Measurements from ENCODE around the gene TSHZ2.
"Not testable (repeated sequence)": the region's sequence is repeated elsewhere in the genome, so short reads cannot be mapped to it uniquely, and the experiment has no call there.

TSHZ2 gene

GRCh38 chr20:53084408-53084997 lies 112.3 kb downstream of the TSHZ2 start:
- Histone ChIP-seq H3K4me3 (ENCODE audit: insufficient read length, low read depth) (no peak overlapping the region), H3K27me3 (ENCODE audit: insufficient read depth, insufficient read length) (no peaks in the 10 kb centered on the region), H3K4me1 (ENCODE audit: insufficient read depth, insufficient read length) (no peaks in the 10 kb centered on the region), H3K9ac (ENCODE audit: insufficient read length, low read depth) (no peak overlapping the region), H3K9me3 (ENCODE audit: insufficient read depth, low read length) (no peaks in the 10 kb centered on the region), H3K36me3 (ENCODE audit: insufficient read depth, insufficient read length, low read length) (no peaks in the 10 kb centered on the region)
- no peak for DNase-seq (ENCODE audit: low read depth, low spot score)
- TF ChIP-seq YY1 (IDR thresholded peaks at IDR 0.05; ENCODE audit: insufficient read depth, insufficient read length) (no peak), ZNF274 (IDR thresholded peaks at IDR 0.05; ENCODE audit: low read depth, low read length) (no peak), SUZ12 (IDR thresholded peaks at IDR 0.05; ENCODE audit: extremely low read depth, insufficient read depth, insufficient read length) (no peak)

- no peak for DNase-seq (ENCODE audit: low read depth, low spot score)
- TF ChIP-seq SUZ12 (IDR thresholded peaks at IDR 0.05; ENCODE audit: extremely low read depth, insufficient read depth, insufficient read length) (no peak), YY1 (IDR thresholded peaks at IDR 0.05; ENCODE audit: insufficient read depth, insufficient read length) (no peak), ZNF274 (IDR thresholded peaks at IDR 0.05; ENCODE audit: low read depth, low read length) (no peak)
- Histone ChIP-seq H3K36me3 (ENCODE audit: insufficient read depth, insufficient read length, low read length) (no peaks in the 10 kb centered on the region), H3K27me3 (ENCODE audit: insufficient read depth, insufficient read length) (no peaks in the 10 kb centered on the region), H3K9me3 (ENCODE audit: insufficient read depth, low read length) (no peaks in the 10 kb centered on the region), H3K4me3 (ENCODE audit: insufficient read length, low read depth) (no peak overlapping the region), H3K9ac (ENCODE audit: insufficient read length, low read depth) (no peak overlapping the region), H3K4me1 (ENCODE audit: insufficient read depth, insufficient read length) (no peaks in the 10 kb centered on the region)
Measured at GRCh38 chr20:53085720-53086119, 113.6 kb downstream of the TSHZ2 start.

GRCh38 chr20:53087037-53087777 lies 115.0 kb downstream of the TSHZ2 start:
- Histone ChIP-seq H3K9me3 (ENCODE audit: insufficient read depth, low read length) (no peaks in the 10 kb centered on the region), H3K9ac (ENCODE audit: insufficient read length, low read depth) (no peak overlapping the region), H3K4me3 (ENCODE audit: insufficient read length, low read depth) (no peak overlapping the region), H3K36me3 (ENCODE audit: insufficient read depth, insufficient read length, low read length) (no peaks in the 10 kb centered on the region), H3K27me3 (ENCODE audit: insufficient read depth, insufficient read length) (no peaks in the 10 kb centered on the region), H3K4me1 (ENCODE audit: insufficient read depth, insufficient read length) (no peaks in the 10 kb centered on the region)
- TF ChIP-seq YY1 (IDR thresholded peaks at IDR 0.05; ENCODE audit: insufficient read depth, insufficient read length) (no peak), ZNF274 (IDR thresholded peaks at IDR 0.05; ENCODE audit: low read depth, low read length) (no peak), SUZ12 (IDR thresholded peaks at IDR 0.05; ENCODE audit: extremely low read depth, insufficient read depth, insufficient read length) (no peak)
- no peak for DNase-seq (ENCODE audit: low read depth, low spot score)

- Histone ChIP-seq H3K36me3 (ENCODE audit: insufficient read depth, insufficient read length, low read length) (no peaks in the 10 kb centered on the region), H3K4me1 (ENCODE audit: insufficient read depth, insufficient read length) (no peaks in the 10 kb centered on the region), H3K27me3 (ENCODE audit: insufficient read depth, insufficient read length) (no peaks in the 10 kb centered on the region), H3K9ac (ENCODE audit: insufficient read length, low read depth) (no peak overlapping the region), H3K9me3 (ENCODE audit: insufficient read depth, low read length) (no peaks in the 10 kb centered on the region), H3K4me3 (ENCODE audit: insufficient read length, low read depth) (no peak overlapping the region)
- TF ChIP-seq SUZ12 (IDR thresholded peaks at IDR 0.05; ENCODE audit: extremely low read depth, insufficient read depth, insufficient read length) (no peak), ZNF274 (IDR thresholded peaks at IDR 0.05; ENCODE audit: low read depth, low read length) (no peak)
- no peak for DNase-seq (ENCODE audit: low read depth, low spot score)
Measured at GRCh38 chr20:53088786-53089185, 116.6 kb downstream of the TSHZ2 start.

- not testable (repeated sequence) for DNase-seq (ENCODE audit: low read depth, low spot score); H3K27me3 ChIP-seq (ENCODE audit: insufficient read depth, insufficient read length); H3K36me3 ChIP-seq (ENCODE audit: insufficient read depth, insufficient read length, low read length); H3K4me3 ChIP-seq (ENCODE audit: insufficient read length, low read depth); H3K9me3 ChIP-seq (ENCODE audit: insufficient read depth, low read length); H3K9ac ChIP-seq (ENCODE audit: insufficient read length, low read depth); H3K4me1 ChIP-seq (ENCODE audit: insufficient read depth, insufficient read length)
Measured at GRCh38 chr20:53089851-53090250, 117.7 kb downstream of the TSHZ2 start.

GRCh38 chr20:53091789-53092188 lies 119.6 kb downstream of the TSHZ2 start:
- no peak for TF ChIP-seq YY1 (IDR thresholded peaks at IDR 0.05; ENCODE audit: insufficient read depth, insufficient read length)
- TF ChIP-seq SUZ12 (IDR thresholded peaks at IDR 0.05; ENCODE audit: extremely low read depth, insufficient read depth, insufficient read length): no peak
- no peak for TF ChIP-seq ZNF274 (IDR thresholded peaks at IDR 0.05; ENCODE audit: low read depth, low read length)
- Histone ChIP-seq H3K4me3 (ENCODE audit: insufficient read length, low read depth) (no peak overlapping the region), H3K4me1 (ENCODE audit: insufficient read depth, insufficient read length) (no peaks in the 10 kb centered on the region), H3K36me3 (ENCODE audit: insufficient read depth, insufficient read length, low read length) (no peaks in the 10 kb centered on the region), H3K9ac (ENCODE audit: insufficient read length, low read depth) (no peak overlapping the region), H3K9me3 (ENCODE audit: insufficient read depth, low read length) (no peaks in the 10 kb centered on the region), H3K27me3 (ENCODE audit: insufficient read depth, insufficient read length) (no peaks in the 10 kb centered on the region)
- no peak for DNase-seq (ENCODE audit: low read depth, low spot score)

- H3K4me3 ChIP-seq (ENCODE audit: insufficient read length, low read depth): no peak overlapping the region
- H3K27me3 ChIP-seq (ENCODE audit: insufficient read depth, insufficient read length): no peaks in the 10 kb centered on the region
- no peaks in the 10 kb centered on the region for H3K9me3 ChIP-seq (ENCODE audit: insufficient read depth, low read length)
- no peak for DNase-seq (ENCODE audit: low read depth, low spot score)
- no peak overlapping the region for H3K9ac ChIP-seq (ENCODE audit: insufficient read length, low read depth)
- H3K4me1 ChIP-seq (ENCODE audit: insufficient read depth, insufficient read length): no peaks in the 10 kb centered on the region
- no peak for TF ChIP-seq SUZ12 (IDR thresholded peaks at IDR 0.05; ENCODE audit: extremely low read depth, insufficient read depth, insufficient read length)
- no peak for TF ChIP-seq ZNF274 (IDR thresholded peaks at IDR 0.05; ENCODE audit: low read depth, low read length)
- TF ChIP-seq YY1 (IDR thresholded peaks at IDR 0.05; ENCODE audit: insufficient read depth, insufficient read length): no peak
- no peaks in the 10 kb centered on the region for H3K36me3 ChIP-seq (ENCODE audit: insufficient read depth, insufficient read length, low read length)
Measured at GRCh38 chr20:53092772-53093300, 120.7 kb downstream of the TSHZ2 start.

All from NT2/D1 (cell line).